Hippocampal formation (tissue), 2 donors: ENCODE measurements around the gene TACO1.

Experiments used
- DNase-seq, 2 donors: peaks; one replicate each; lab custom pipeline; 2025; lab: John Stamatoyannopoulos, UW

Gene TACO1

DNA sequence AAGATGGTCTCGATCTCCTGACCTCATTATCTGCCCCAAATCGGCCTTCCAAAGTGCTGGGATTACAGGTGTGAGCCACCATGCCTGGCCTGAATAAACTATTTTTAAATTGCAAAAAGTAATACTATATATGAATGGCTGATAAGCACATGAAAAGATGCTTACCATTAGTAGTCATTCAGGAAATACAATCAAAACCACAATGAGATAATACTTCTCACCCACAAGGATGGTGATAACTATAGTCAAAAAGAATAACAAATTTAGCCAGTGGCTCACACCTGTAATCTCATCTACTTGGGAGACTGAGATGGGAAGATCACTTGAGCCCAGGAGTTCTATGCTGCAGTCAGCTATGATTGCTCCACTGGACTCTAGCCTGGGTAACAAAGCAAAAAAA lies 2.4 kb upstream of the TACO1 start:
- DNase-seq, result no peak

DNA sequence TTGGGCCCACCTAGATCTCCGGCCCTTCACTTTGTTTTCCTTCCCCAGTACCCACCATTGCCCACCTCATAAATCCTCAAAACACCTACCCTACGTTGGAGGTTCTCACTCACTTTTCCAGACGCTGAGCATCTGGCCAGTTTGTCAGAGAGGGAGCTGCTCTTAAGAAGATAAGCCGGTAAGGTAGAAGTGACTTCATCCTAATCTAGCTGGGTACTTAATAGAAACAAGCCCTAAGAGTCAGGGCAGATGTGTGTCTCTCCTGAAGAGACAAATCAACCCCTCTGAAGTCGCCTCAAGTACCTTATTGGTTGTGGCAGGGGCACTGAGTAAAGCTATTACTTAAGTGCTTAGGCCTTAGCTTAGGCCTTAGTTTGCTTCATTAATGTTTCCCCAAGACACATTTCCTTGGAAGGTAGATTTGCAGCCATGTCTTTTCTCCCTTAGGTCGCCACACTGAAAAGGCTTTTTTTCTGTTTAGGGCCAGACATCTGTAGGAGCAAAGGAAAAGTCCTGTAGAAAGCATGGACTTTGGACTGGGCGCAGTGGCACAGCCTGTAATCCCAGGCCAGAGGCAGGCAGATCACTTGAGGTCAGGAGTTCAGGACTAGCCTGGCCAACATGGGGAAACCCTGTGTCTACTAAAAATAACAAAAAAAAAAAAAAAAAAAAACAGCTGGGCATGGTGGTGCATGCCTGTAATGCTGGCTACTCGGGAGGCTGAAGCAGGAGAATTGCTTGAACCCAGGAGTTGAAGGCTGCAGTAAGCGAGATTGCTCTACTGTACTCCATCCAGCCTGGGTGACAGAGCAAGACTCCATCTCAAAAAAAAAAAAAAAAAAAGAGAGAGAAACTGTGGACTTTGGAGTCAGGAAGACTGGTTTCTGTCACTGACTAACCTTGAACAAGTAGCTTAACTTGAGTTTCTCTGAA lies 1.0 kb downstream of the TACO1 start:
- no peak for DNase-seq

DNA sequence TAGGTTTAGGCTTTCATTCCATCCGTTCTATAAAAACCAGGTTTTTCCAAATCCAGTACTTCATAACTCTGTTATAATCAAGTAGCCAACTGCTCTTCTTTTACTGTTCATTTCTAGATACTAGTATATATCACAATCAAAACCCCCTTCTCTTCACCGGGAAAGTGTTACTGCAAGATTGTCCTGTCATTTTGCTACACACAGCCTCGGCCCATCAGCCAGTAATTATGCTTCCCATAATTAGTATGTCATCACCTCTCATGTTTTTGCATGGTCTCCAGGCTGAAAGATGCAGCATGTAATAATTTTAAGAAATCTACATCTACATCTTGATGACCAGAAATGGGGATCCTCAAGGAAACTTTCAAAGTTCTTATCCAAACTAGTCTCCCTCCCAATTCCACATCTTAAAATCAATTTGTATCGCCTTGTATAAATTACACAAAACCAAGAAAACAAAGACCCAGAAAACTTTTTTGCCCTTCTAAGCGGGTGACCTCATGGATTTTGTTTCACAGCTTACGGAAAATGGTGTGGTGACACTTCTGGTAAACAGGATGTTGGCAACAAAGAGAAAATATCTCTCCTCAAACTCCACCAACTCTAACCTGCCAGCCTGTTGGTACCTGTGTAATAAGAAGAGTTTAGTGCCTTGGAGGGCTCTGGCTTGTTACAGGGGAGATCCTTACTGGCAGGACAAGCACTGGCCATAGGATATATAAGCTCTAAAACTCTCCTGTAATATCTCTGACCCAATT lies 9.3 kb downstream of the TACO1 start:
- DNase-seq, result no peak

DNA sequence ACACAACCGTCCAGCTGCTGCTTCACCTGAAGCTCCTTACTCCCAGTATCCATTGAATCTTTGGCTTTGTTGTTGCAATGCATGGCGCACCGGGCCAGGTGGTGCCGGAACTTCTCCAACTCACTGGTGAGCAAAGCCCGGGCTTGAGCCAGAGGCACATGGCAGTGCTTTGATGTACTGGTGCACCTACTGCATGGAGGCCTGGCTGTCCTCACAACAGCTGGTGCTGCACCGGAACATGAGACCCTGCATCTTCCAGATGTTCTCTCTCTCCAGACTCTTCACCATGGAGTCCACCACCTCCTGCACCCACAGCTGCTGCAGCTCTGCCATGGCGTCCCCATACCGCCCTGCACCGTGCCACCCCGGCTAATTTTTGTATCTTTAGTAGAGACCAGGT lies 10.2 kb downstream of the TACO1 start:
- DNase-seq, result no peak

DNA sequence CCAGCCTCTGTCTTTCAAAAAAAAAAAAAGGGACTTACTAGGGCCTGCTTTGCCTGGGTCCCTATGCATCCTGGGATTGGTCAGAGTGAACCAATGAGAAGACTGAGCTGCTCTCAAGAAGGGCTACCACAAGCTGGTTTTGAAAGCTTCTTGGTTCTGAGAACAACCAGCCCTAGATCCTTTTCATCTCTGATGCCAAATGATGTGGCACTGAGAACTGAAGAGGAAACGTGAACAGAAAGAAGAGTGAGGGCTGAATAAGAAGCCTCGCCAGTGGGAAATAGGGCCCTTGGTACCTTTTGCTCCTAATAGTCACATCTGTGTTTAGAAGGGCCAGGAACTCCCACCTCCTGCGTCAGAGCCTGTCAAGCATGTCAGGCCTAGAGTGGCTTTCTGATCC lies 10.7 kb downstream of the TACO1 start:
- no peak for DNase-seq

DNA sequence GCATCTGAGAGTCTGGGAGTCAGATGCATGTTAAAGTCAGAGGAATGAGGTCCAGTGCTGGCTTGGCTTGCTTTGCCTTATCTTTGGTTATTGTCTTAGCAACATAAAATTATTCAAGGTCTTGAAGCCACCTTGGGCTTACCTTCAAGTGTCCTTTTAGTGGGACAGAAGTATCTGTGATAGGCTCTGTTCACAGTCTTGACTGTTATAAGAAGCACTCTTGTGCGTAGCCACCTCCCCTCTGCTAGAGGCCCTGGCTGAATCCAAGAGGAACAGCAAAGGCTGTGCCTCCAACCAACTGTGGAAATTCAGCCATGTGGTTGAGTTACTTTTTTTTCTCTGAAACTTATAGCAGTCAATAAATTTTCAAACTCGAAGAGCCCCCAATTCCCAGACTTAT lies 13.0 kb downstream of the TACO1 start:
- no peak for DNase-seq

DNA sequence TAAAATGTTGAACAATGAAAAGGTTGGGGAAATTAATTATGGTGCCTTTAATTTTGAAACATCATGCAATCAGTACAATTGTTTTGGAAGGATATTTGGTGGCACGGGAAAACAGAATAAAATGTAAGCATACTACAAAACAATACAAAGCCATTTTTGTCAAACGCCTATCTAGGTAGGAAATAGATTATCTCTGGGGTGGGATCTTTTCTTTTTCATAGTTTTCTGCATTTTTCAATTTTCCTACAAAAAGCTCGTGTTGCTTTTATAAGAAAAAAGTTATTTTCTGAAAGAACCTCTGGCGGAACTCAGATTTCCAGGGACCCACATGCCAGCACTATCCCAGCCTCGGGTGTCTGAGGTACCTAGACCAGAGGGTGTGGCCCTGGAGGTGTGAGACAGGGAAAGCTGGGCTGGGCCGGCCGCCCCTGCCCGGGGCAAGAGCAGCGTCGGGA lies 20.6 kb downstream of the TACO1 start:
- DNase-seq, result no peak

DNA sequence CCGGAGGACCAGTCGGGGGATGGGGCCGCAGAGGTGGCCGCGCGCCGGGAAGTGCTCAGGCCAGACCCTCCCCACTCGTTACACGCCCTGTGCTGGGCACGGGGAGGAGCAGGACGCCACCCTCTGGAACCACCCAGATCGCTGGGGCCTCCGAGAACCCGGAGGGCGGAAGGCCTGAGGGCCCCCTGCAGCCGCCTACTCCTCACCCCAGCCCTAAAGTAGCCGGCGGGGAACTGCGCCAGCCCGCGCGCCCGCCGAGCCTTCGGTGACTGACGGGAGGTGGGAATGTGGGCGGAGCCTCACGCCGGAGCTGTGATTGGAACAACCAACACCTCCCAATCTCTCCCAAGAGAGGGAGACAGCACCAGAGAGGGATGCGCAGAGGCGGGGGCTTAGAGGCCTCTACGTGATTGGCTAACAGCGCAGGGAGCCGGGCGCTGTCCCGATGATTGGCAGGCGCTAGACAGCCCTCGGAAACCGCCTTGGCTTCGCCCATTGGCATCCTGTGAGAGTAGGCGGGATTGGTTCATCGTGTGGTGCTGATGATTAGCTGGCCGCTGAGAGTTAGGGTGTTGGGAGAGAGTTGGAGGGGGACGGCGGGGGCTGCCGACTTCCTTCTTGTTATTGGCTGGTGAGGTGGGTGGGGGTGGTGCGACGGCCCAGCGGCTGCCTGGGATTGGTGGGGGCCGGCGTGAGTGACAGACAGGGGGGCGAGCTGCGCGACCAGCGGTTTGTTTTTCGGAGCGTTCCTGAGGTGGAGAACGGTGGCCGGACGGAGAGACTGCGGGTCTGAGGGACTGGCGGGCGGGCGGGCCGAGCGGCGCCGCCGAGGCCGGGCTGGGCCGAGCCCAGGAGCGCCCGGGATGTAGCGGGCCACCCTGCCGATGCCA lies 21.2 kb downstream of the TACO1 start, which contains the start of gene MAP3K3:
Gene MAP3K3, plus strand, starts transcription at position 734 of the 890 bp plus-strand sequence. CDS start 343 bp downstream, outside the sequence.
- DNase-seq, result peak; percentile 100

DNA sequence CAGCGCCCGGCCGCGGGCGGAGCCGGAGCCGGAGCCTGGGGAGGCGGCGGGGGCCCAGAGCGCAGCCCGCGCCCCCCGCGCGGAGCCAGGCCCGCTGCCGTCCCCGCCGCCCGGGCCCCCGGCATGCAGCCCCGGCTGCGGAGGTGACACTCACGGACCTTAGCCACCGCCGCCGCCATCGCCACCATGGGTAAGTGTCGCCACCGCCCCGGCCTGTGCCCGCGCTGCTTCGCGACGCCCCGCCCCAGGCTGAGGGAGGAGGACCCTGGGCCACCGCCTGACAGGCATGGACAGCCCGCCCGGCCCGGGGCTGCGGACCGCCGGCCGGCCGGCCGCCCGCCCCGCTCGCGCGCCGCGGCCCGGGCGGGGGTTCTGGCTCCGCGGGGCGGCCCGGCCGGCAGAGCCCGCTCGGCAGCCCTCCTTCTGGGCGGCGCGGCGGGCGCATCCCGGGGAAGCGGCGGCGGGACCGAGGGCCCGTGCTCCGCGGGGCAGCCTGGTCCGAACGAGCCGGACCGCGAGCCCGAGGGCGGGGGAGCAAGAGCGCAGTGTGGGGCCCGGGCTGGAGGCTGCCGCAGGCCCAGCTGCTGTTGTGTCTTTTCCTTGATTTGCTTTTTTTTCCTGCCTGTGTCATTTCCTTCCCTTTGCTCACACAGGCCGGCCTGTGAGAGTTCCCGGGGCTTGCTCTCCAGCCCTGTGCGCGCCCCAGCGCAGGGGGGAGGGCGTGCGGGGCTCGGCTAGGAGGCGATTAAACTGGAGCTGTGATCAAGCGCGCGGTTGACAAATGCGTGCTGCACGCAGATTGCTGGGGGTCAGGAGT lies 22.1 kb downstream of the TACO1 start:
- DNase-seq, result peak in 1 of 2 donors; percentile 54

DNA sequence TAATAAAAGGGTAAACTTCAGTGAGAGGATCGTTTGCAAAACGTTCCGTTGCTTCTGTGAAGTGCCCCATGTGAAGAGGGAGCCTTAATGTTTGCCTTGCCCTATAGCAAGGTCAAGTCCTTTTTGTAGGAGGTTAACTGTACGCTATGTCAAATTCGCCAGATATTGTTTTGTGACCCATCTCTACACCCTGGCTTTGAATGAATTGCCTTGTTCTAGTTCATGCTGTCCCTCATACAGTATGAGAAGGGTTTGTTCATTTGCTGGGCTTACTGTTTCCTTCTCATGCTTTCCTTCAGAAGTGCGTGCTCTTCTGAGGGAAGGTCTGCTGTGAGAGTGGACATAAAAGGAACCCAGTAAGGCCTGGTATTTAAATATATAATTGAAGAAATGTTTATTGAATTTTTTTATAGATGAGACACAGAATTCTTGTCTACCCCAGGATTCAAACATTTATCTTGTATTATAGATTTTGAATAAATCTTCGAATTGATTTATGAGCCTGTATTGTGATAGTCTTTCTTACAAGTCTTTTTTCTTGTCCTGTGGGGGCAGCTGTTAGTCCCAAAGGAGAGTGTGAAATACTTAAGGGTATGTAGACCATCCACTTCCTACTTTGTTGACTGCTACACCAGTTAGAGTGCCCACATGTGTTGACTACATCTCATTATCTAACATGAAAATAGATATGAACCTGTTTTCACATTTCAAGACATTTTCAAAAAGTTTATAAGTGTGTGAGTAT lies 23.3 kb downstream of the TACO1 start:
- no peak for DNase-seq

DNA sequence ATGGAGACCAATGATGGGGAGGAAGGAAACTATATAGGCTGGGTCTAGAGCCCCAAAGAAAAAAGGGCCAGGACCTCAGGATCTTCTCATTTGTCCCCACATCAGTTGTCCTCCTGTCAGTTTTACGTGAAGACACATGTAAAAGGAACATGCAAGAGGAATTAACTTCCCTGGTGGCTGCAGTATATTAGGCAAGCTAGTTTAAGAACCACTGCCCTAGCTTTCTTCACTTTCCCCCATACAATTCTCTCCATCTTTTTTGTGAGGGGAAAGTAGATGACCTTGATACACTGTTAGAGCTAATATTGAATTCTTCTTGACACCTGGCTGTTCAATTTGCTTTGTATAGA lies 23.8 kb downstream of the TACO1 start:
- DNase-seq, result no peak

DNA sequence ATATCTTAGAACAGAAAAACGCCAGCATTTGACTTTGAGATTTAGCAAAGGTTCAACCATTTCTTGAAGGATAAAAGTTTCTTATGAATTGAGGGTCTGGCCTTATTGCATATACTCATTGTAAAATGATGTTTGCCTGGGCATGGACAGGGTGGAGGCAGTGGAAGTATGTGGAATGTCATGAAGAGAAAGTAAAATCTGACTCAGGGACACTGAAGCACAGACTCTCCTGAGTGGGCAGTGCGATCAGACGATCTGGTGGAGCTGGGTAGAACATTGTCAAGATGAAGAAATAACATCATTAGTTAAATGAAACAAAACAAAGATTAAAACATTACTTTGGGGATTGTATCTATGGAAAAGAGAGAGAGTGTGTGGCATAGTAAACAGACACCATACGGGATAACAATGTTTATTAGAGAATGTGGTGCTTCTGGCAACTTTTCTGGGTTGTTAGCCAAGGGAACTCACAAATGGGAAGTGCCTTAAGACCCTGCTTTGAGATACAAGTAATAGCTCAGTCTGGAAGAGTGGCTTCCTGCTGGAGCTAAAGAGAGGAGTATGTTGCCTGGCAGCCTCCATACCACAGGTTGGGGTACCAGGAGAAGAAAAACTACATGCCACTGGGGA lies 26.0 kb downstream of the TACO1 start:
- no peak for DNase-seq

DNA sequence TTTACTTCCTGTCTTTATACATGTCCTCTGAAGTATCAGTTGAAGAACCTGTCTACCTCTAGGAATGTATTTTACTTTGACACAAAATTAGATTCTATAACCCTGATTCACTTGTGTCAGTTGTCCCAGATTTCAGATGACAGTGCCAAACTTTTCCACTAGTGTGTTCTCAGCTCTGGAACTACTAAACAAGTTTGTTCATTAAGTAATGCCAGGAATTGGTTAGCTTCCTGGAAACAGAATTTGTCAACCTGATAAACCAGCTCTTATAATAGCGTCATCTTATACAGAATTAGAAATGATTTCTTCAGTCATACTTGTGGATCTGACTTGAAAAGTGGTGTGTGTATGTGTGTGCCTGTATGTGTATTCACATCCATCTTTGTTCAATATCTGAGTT lies 28.9 kb downstream of the TACO1 start:
- no peak for DNase-seq

DNA sequence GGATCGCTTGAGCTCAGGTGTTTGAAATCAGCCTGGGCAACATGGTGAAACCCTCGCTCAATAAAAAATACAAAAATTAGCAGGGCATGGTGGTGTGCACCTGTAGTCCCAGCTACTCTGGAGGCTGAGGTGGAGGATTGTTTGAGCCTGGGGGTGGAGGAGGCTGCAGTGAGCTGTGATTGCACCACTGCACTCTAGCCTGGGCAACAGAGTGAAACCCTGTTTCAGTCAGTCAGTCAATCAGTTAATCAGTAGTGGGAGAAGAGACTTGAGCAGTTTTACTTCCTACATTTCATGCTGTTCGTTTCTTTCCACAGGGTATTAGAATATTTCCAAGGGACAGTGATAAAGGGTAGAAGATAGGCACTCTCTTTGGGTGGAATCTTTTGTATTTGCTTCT lies 30.4 kb downstream of the TACO1 start:
- no peak for DNase-seq

DNA sequence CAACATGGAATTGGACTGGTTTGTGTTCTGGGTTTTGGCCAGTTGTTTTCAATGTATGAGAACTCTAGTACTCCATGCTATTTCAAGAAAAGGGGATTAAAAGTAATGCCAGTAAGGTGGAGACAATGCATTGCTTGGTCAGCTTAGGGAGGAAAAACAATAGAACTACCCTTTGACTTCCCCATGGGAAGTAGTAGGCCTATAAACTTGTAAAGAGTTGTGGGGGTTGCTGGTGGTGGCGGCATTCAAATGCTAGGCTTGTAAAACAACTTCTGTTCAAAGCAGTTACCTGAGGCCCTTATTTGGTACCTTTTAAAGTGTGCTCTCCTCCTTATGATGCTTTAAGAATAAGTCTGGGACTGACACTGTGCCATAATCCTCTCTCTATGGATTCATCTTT lies 30.9 kb downstream of the TACO1 start:
- DNase-seq, result no peak

DNA sequence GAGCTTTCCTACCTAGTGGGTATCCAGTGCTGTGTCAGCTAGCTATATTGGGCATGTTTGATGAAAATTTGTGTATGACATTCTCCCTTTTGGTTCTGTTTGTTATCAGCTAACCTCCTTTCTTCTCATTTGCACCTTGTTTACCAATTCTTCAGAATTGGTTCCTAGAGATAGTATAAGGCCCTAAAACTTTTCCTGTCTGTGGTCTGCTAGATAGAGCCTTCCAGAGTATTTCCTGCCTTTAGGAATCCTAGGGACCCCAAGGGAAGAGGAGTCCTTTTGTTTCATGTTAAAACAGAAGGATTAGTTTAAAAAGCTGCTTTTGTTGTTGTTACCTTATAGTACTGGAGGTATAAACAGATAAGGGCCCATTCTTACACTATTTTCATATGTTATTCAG lies 33.0 kb downstream of the TACO1 start:
- DNase-seq, result no peak

DNA sequence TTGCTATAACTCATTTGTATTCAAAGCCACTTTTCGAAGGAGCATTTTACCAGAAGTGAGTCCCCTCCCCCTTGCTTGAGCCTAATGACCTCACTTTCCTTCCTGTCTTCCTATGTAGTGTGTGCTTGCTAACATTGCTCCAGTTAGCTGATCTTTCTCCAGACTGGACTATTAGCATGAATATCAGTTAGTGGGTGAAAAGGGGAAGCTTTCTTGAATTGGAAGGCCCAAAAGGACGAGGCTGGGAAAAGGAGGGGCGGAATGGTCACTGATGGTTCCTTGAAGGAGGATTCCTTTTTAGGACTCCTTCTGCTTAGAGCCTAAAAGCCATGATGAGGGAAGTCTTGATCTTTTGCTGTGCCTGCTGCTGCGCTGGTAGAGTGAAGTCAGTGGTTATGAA lies 33.5 kb downstream of the TACO1 start:
- DNase-seq, result no peak

DNA sequence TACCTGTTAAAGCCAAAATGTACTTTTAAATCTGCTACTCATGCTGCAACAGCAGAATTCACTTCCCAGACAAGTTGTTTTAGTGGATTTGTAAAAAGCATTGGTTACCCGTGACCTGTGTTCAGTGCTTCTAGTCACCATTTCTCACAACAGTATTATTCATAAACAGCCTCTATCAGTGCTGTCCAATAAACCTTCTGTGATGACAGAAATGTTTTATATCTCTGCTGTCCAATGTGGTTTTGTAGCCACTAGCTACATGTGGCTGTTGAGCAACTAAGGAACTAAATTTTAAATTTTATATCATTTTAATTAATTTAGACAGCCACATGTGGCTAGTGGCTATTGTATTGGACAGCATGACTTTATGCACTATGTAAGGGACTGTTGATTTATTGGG lies 34.1 kb downstream of the TACO1 start:
- DNase-seq, result no peak

DNA sequence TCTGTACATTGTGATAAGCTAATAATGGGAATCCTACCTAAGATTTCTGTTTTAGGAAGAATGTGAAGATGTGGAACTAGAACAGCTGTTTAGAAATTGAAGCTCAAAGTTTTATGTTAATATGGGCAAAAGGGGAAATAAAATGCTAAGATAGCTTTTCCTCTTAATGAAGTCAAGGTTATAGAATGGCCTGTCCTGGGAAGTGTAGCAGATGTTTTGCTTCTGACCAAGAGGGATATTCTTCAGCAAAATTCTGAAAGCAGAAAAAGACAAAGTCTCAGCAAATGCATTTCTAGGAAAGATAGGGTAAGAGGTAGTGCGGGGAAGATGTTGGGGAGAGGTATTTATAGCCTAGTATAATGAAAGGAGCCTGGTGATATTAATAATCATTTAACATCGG lies 34.6 kb downstream of the TACO1 start:
- no peak for DNase-seq

DNA sequence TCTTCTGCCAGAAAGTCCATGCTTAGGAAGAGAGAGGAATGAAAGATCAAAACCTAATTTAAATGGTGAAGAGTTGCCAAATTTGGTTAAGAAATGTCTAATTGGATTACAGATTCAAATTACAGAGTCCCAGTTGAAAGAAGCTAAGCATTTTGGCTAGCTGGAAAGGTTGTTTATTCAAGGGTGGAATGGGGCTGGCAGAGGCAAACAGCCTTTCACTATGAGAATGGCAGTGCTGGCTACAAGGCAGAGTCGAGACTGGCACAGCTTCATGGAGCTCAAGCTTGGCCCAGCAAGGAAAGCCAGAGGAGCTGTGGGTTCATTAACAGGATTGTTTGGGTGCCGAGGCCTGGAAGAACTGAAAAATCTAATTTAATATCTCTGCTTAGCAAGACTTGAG lies 35.1 kb downstream of the TACO1 start:
- DNase-seq, result peak; percentile 10 to 61
